GM12873 (cell line): Measurements from ENCODE around the gene SLC12A7.

Experiments used
- CTCF ChIP-seq: IDR thresholded peaks from 2 replicates; pipeline ENCODE4 v1.5.1; 2012; ENCODE audit warnings: low read depth, mild to moderate bottlenecking, moderate library complexity, low read length, control low read depth; ENCODE audit not compliant: insufficient read depth; ENCODE audit errors: missing control alignments

SLC12A7 gene

GRCh38 chr5:1105350-1106265 lies 6.3 kb downstream of the SLC12A7 start:
- no peak for TF ChIP-seq CTCF

GRCh38 chr5:1104327-1105006 lies 7.4 kb downstream of the SLC12A7 start:
- TF ChIP-seq CTCF, result no peak

GRCh38 chr5:1103505-1104326 lies 8.1 kb downstream of the SLC12A7 start:
- TF ChIP-seq CTCF, result no peak

GRCh38 chr5:1103093-1103492 lies 8.8 kb downstream of the SLC12A7 start:
- TF ChIP-seq CTCF, result no peak

GRCh38 chr5:1101961-1102713 lies 9.7 kb downstream of the SLC12A7 start:
- no peak for TF ChIP-seq CTCF

- no peak for TF ChIP-seq CTCF
Measured at GRCh38 chr5:1100664-1101574, 10.9 kb downstream of the SLC12A7 start.
